DMS153 treated with DMSO at 0.1 percent for 48 hours (cell line): ENCODE data around the gene PTBP1.
"Not testable (repeated sequence)": the region's sequence is repeated elsewhere in the genome, so short reads cannot be mapped to it uniquely, and the experiment has no call there.

Experiments used
- DNase-seq: peaks from one replicate; lab custom pipeline; 2025; ENCODE audit not compliant: unreplicated experiment; lab: John Stamatoyannopoulos, UW

Gene PTBP1

DNA sequence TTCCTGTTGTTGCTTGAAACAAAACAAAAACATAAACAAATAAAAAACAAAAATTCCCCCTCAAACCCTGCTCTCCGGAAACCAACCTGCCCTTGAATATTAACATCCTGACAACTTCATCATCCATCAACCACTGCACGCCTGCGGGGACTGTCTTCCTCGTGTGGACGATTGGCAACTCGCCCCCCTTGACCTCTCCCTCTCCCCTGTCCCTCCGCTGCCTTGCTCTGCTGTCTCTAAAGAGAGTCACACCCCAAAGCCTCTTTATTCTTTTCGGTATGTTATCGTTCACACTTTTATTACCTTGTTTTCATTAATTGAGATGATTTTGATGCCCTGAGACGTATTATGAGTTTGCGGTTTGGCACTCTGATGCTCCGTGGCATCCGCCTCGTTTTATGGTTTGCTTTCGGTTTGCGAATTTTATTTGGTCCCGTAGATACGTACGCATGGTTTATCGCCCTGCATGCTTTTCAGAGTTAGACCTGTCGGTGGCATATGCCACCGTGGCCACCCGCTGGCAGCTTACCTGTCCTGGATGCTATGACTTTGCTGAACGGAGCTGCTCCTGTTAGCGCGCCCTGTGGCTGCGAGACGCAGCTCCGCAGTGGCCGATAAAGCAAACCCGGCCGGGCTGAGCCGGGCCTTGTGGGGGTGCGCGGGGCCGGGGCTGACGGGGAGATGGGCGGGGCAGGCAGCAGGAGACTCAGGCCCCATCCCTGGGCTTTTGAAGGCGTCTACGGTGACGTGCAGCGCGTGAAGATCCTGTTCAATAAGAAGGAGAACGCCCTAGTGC lies 10.6 kb downstream of the PTBP1 start:
- DNase-seq: no peak

- DNase-seq: no peak
Measured at GRCh38 chr19:808423-808775, 11.1 kb downstream of the PTBP1 start.

DNA sequence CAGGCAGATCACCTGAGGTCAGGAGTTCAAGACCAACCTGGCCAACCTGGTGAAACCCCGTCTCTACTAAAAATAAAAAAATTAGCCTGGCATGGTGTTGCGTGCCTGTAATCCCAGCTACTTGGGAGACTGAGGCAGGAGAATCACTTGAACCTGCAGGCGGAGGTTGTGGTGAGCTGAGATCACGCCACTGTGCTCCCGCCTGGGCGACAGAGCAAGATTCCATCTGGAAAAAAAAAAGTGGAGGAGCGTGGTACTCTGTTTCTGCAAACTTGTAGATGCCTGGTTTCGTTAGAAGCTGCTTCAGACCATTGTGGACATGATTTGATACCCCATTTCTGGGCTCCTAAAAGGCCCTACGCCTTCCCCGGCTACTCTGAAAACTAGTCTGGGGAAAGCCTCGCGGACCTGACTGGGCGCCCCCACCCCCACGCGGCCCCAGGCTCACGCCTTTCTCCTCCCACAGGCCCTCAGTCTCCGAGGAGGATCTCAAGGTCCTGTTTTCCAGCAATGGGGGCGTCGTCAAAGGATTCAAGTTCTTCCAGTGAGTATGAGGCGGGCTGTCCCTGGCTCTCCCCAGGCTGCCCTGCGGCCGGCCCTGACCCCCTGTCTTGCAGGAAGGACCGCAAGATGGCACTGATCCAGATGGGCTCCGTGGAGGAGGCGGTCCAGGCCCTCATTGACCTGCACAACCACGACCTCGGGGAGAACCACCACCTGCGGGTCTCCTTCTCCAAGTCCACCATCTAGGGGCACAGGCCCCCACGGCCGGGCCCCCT lies 13.0 kb downstream of the PTBP1 start:
- DNase-seq: no peak

GRCh38 chr19:810883-811489 lies 13.7 kb downstream of the PTBP1 start:
- no peak for DNase-seq

DNA sequence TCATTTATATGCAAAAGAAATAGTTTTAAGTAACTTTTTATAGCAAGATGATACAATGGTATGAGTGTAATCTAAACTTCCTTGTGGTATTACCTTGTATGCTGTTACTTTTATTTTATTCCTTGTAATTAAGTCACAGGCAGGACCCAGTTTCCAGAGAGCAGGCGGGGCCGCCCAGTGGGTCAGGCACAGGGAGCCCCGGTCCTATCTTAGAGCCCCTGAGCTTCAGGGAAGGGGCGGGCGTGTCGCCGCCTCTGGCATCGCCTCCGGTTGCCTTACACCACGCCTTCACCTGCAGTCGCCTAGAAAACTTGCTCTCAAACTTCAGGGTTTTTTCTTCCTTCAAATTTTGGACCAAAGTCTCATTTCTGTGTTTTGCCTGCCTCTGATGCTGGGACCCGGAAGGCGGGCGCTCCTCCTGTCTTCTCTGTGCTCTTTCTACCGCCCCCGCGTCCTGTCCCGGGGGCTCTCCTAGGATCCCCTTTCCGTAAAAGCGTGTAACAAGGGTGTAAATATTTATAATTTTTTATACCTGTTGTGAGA lies 14.3 kb downstream of the PTBP1 start:
- no peak for DNase-seq

DNA sequence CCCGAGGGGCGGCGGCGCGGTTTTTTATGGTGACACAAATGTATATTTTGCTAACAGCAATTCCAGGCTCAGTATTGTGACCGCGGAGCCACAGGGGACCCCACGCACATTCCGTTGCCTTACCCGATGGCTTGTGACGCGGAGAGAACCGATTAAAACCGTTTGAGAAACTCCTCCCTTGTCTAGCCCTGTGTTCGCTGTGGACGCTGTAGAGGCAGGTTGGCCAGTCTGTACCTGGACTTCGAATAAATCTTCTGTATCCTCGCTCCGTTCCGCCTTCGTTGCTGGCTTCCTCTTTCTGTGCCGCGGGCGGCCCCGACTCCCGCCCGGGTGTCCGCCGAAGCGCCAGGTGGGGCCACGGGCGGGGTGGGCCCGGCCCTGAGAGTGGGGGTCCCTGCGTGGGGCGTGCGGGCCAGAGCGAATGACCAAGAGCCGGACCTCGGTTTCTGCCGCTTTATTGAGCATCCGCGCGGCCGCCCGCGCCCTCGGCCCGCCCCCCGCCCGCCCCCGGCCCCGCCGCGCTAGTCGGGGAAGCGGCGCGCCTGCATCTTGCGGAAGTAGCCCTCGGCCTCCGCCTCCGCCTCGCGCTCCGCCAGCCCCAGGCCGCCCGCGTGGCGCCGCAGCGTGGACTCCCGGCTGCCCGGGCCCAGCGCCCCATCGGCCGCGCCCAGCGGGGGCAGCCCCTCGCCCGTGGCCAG lies 14.9 kb downstream of the PTBP1 start:
- no peak for DNase-seq

GRCh38 chr19:812747-813218 lies 15.5 kb downstream of the PTBP1 start:
- no peak for DNase-seq

DNA sequence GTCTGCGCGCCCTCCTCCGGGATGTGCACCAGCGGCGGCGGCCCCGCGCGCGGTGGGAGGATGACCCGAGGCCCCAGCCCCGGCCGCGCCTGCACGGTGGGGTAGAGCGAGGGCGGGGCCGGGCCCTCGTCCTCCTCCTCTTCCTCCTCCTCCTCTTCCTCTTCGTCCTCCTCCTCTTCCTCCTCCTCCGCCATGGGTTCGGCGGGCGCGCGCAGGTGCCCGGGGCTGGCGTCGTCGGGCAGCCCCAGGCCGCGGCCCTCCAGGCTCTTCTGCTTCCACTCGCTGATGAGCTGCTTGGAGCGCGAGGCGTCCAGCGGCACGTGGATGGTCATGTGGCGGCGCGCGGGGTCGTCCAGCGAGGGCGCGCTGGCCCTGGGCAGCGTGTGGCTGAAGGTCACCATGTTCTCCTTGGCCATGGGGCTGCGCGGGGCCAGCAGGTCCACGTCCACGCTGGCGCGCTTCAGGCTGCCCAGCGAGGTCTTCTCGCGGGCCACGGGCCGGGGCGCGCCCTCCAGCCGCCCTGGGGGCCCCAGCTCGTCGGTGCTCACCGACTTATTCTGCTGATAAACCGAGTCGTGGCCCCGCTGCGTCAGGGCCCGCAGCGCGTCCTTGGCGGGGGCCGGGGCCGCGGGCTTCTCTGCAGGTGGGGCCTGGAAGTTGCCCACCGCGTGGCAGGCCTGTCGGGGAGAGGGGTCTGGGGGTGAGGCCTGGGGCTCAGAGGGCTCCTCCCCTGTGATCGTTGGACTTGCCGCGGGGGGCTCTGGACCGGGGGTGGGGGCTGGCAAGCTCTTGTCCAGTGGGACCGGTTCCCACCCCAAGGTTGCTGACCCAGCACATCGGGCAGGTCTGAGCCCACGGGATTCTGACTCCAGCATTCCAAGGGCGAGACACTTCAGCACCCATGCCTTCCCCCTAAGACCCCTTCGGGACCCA lies 16.2 kb downstream of the PTBP1 start:
- no peak for DNase-seq

DNA sequence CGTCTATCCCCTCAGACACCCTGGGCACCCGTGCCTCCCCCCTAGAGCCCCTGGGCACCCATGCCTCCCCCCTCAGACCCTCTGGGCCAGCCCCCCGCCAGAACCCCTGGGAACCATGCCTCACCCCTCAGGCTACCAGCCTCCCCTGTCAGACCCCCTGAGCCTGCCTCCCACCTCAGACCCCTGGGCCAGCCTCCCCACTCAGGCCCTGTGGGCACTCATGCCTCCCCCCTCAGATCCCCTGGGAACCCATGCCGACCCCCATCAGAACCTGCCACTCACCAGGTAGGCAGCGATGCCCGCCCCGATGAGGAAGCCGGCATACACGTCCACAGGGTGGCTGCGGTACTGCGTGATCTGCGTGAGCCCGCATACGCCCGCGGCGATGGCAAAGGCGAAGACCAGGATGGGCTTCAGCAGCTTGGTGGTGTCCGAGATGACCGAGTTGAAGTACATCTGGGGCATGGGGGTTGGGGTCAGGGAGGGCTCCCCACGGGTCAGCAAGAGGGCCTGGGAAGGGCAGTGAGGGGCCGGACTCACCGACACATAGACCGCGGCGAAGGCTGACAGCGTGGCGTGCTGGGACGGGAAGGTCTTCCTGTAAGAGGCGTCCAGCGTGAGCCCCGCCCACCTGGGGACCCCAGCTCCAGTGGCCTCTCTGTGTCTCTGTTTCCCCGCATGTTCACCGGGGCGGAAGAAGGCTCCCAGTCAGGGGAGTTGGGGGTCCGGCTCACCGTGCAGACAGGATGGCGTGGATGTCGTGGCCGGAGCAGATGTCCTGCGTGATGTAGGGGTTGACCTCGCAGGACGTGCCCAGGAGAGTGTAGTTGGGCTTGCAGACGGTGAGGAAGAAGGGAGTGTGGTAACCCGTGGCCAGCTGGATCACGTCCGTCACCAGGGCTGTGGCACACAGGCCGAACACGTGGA lies 17.2 kb downstream of the PTBP1 start:
- no peak for DNase-seq

GRCh38 chr19:815079-815774 lies 18.0 kb downstream of the PTBP1 start:
- no peak for DNase-seq

GRCh38 chr19:815775-816499 lies 18.7 kb downstream of the PTBP1 start:
- DNase-seq: no peak

GRCh38 chr19:816500-816857 lies 19.2 kb downstream of the PTBP1 start:
- DNase-seq: no peak

DNA sequence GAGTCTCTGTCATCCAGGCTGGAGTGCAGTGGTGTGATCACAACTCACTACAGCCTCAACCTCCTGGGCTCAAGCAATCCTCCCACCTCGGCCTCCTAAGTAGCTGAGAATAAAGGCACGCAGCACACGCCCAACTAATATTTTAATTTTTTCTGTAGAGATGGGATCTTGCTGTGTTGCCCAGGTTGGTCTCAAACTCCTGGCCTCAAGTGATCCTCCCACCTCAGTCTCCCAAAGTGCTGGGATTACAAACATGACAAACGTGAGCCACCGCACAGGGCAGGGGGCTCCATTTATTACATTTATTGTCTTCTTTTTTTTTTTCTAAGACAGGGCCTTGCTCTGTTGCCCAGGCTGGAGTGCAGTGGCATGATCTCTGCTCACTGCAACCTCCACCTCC lies 23.0 kb downstream of the PTBP1 start:
- not testable (repeated sequence) for DNase-seq

DNA sequence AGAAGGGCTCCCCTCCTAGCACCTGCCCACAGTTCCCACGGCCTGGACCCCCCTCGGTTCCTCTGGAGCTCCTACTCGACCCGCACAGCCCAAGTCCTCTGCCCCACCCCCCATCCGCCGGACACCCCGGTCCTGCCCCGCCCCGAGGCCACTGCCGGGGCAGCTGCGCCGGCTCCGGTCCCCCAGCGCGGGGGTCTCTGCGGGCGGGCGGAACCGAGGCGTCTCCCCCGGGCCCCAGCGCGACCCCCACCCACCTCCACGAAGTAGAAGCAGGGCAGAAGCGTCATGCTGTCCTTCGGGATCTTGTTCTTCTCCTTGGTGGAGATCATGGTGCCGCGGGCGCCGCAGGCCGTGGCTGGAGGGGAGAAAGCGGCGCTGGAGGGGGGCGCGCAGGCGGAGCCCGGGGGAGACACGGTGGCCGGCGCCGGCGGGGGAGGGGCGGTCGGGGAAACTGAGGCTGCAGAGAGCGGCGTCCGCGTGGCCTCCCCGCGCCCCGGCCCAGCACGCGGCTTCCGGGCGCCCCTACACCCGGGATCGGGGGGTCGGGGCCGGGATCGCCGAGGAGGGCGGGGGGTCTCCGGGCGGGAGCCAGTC lies 24.1 kb downstream of the PTBP1 start:
- no peak for DNase-seq

DNA sequence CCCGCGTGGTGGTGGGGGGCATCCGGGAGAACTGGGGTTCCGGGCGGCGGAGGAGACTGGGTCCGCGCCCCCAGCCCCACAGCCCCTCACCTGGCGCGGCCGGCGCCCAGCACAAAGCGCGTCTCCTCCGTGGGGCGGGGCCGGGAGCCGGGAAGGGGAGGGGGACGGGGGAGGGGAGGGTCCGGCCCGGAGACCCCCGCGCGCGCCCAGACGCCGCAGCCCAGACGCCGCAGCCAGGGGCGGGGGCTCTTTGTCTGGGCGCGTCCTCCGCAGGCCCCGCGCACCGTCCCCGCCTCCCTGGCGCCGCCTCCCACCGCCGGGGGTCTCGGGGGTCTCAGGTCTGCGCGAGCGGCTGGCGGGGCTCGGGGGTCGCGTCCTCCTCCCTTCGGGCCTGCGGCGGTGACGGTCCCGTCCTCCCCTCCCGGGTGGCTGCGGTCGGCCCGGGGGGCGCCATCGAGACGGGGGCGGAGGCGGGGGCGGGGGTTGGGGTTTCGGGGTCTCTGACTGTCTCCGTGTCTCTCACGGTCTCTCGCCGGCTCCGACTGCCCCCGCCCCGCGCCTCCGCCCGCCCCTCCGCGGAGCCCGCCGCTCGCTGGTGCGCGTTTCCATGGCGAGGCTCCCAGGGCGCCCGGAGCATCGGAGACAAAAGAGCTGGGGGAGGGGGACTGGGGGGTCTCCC lies 24.7 kb downstream of the PTBP1 start, which contains the start of gene PLPPR3:
PLPPR3 (minus strand) TSS at position 131 of the 679 bp plus-strand sequence. CDS start 396 bp downstream, outside the sequence.
- DNase-seq: no peak

GRCh38 chr19:823565-824121 lies 26.4 kb downstream of the PTBP1 start:
- no peak for DNase-seq
